Measurements from ENCODE around the gene THRA. TPM values are rescaled to one million over a fixed set of nuclear protein-coding genes. Genes with fewer than 3 reads are reported as not detected.

Gene THRA
- total and polyA plus RNA-seq, 2 of the 8 experiments (the other 6 are each of a cell fraction or from before 2014, with no cell fraction given), result 6.4 to 10.2 TPM

- Histone ChIP-seq H4K5ac (ENCODE audit: insufficient read length, low read depth, low read length) (no peak overlapping the region), H4K20me1 (replicated peaks in 1 of 2; ENCODE audit: control insufficient read depth in 1 of 2, insufficient read depth in 2 of 2, low read length in 2 of 2) (peaks cover 2% of the 10 kb centered on the region in 2 experiments), H3K56ac (replicated peaks; ENCODE audit: insufficient read length, low read depth, low read length) (no peak overlapping the region), H3K27me3 (replicated peaks in 1 of 4; ENCODE audit: control insufficient read depth in 3 of 4, extremely low read depth in 1 of 4, insufficient read depth in 3 of 4, low read length in 3 of 4) (no peaks in the 10 kb centered on the region), H2BK20ac (ENCODE audit: low read length) (no peak overlapping the region), H3K27ac (ENCODE audit: low read depth, low read length) (no peak overlapping the region), H3K4me3 (ENCODE audit: extremely low read depth in 1 of 4, insufficient read depth in 2 of 4, low read depth in 3 of 4, low read length in 4 of 4) (no peak overlapping the region), H3K23me2 (ENCODE audit: low read depth, low read length) (no peaks in the 10 kb centered on the region), H2AK5ac (ENCODE audit: low read depth, low read length) (no peak overlapping the region), H3K79me2 (ENCODE audit: control insufficient read depth in 1 of 2, insufficient read depth in 2 of 2, low read length in 2 of 2) (no peaks in the 10 kb centered on the region), H4K91ac (replicated peaks; ENCODE audit: insufficient read length, low read length) (no peak overlapping the region), H4K8ac (ENCODE audit: extremely low read depth, insufficient read depth, low read length) (no peak overlapping the region), H2AFZ (ENCODE audit: low read length) (no peak overlapping the region), H3K9ac (replicated peaks in 1 of 4; ENCODE audit: extremely low read depth in 1 of 4, low read depth in 3 of 4, low read length in 3 of 4) (no peak overlapping the region), H3K4me2 (ENCODE audit: insufficient read depth in 1 of 2, low read depth in 2 of 2, low read length in 2 of 2) (no peak overlapping the region), H2BK12ac (ENCODE audit: low read depth, low read length) (no peak overlapping the region), H3K18ac (ENCODE audit: extremely low read depth, low read length) (no peak overlapping the region), H3K79me1 (ENCODE audit: low read depth, low read length) (no peaks in the 10 kb centered on the region), H2BK120ac (replicated peaks; ENCODE audit: low read depth, low read length) (no peak overlapping the region), H3K4me1 (replicated peaks in 1 of 4; ENCODE audit: control insufficient read depth in 3 of 4, insufficient read depth in 4 of 4, low read length in 3 of 4) (no peaks in the 10 kb centered on the region), H3K4ac (replicated peaks; ENCODE audit: insufficient read length, low read depth, low read length) (no peak overlapping the region), H3K23ac (ENCODE audit: insufficient read length) (no peak overlapping the region), H3K14ac (ENCODE audit: insufficient read length) (no peak overlapping the region), H2BK5ac (ENCODE audit: low read depth, low read length) (no peak overlapping the region), H3K9me3 (ENCODE audit: insufficient read depth in 2 of 2, low read depth in 1 of 2, low read length in 1 of 2) (no peaks in the 10 kb centered on the region), H3K36me3 (ENCODE audit: control insufficient read depth in 2 of 4, insufficient read depth in 4 of 4, low read length in 3 of 4) (peaks cover 17 to 49% (median 34%) of the 10 kb centered on the region in 4 experiments), H2BK15ac (ENCODE audit: low read length) (no peak overlapping the region)
- CTCF ChIA-PET (ENCODE audit: partially characterized antibody), result interaction anchor here (0.7 to 29.7 kb wide), 20 partner anchors 10 to 325 kb away, joined by 3 to 876 read pairs (median 5); partner anchors contain the start of genes CSF3, MED24, PSMD3 and THRA
- FAIRE-seq (no peak), DNase-seq (ENCODE audit: low read depth in 1 of 2, low spot score in 2 of 2) (no peak)
- POLR2A ChIA-PET (ENCODE audit: partially characterized antibody), result interaction anchor here (0.8 to 4.8 kb wide), 8 partner anchors 9 to 86 kb away, joined by 3 to 42 read pairs (median 3); partner anchors contain the start of gene CSF3
- WGBS, 2 experiments (ENCODE audit: extremely low coverage in 1 of 2, insufficient coverage in 1 of 2, insufficient read length in 1 of 2, insufficient replicate concordance in 2 of 2, low coverage in 1 of 2, low lambda C conversion rate in 2 of 2, missing lambda C conversion rate in 1 of 2), result 87% methylated on average over 5 of the region's 5 CpGs; no CpG with 5 or more reads in 1 of the 2 experiments
- no peak for TF ChIP-seq PHF8 (conservative IDR thresholded peaks at IDR 0.05; ENCODE audit: low read depth, low read length)
- no peak for TF ChIP-seq RXRA (IDR thresholded peaks at IDR 0.05; ENCODE audit: insufficient read depth, low read depth, low read length)
- no peak for TF ChIP-seq CREB1 (IDR thresholded peaks at IDR 0.05)
- TF ChIP-seq RAD21 (IDR thresholded peaks at IDR 0.05 in 1 of 2, conservative IDR thresholded peaks at IDR 0.05 in 1 of 2; ENCODE audit: low read depth in 2 of 2, low read length in 2 of 2), result no peak
- no peak for TF ChIP-seq POU5F1 (IDR thresholded peaks at IDR 0.05; ENCODE audit: low read depth, low read length)
- TF ChIP-seq BACH1 (IDR thresholded peaks at IDR 0.05; ENCODE audit: low read length), result no peak
- TF ChIP-seq KDM4A (IDR thresholded peaks at IDR 0.05; ENCODE audit: low read depth, low read length, severe bottlenecking), result no peak
Observed at GRCh38 chr17:40027614-40028012, 35.2 kb upstream of the THRA start.

Measured in H1 (cell line).